ENCODE data around the gene PCBP3. TPM values are rescaled to one million over a fixed set of nuclear protein-coding genes. Genes with fewer than 3 reads are reported as not detected.
A peak's percentile ranks its signal among the peaks of the same experiment; 100 is the strongest.

The PCBP3 gene
- total RNA-seq = 0.13 TPM in 1 of 2 replicates, not detected in the other

- peak within 1 kb of the TSS; percentile 14 for H3K4me3 ChIP-seq (ENCODE audit: low read depth, low read length)
- no peaks in the 10 kb centered on the region for H3K36me3 ChIP-seq (ENCODE audit: control insufficient read depth, insufficient read depth, low read length)
- TF ChIP-seq CTCF (IDR thresholded peaks at IDR 0.05; ENCODE audit: insufficient read depth, low read length, severe bottlenecking) = no peak
- FAIRE-seq = no peak
- peak; percentile 31 for DNase-seq (ENCODE audit: low read depth)
- peaks cover 8% of the 10 kb centered on the region for H3K27me3 ChIP-seq (ENCODE audit: control insufficient read depth, insufficient read depth, low read length)
Observed at GRCh38 chr21:45643021-45643980, at the start of gene PCBP3. TSS of gene PCBP3 (plus strand) at chr21:45643725. CDS start at chr21:45850086, 206,361 bp downstream.

GRCh38 chr21:45594721-45595489 lies 48.6 kb upstream of the PCBP3 start:
- DNase-seq (ENCODE audit: low read depth) = no peak
- H3K27me3 ChIP-seq (ENCODE audit: control insufficient read depth, insufficient read depth, low read length) = no peaks in the 10 kb centered on the region
- H3K4me3 ChIP-seq (ENCODE audit: low read depth, low read length) = no peak overlapping the region
- no peak for FAIRE-seq
- TF ChIP-seq CTCF (IDR thresholded peaks at IDR 0.05; ENCODE audit: insufficient read depth, low read length, severe bottlenecking) = no peak
- no peaks in the 10 kb centered on the region for H3K36me3 ChIP-seq (ENCODE audit: control insufficient read depth, insufficient read depth, low read length)

- FAIRE-seq = no peak
Observed at GRCh38 chr21:45595574-45596295, 47.8 kb upstream of the PCBP3 start.

GRCh38 chr21:45596704-45597318 lies 46.7 kb upstream of the PCBP3 start:
- no peak for FAIRE-seq

More at GRCh38 chr21:45595574-45596295, 47.8 kb upstream of the PCBP3 start:
- Histone ChIP-seq H3K36me3 (ENCODE audit: control insufficient read depth, insufficient read depth, low read length) (no peaks in the 10 kb centered on the region), H3K4me3 (ENCODE audit: low read depth, low read length) (no peak overlapping the region), H3K27me3 (ENCODE audit: control insufficient read depth, insufficient read depth, low read length) (no peaks in the 10 kb centered on the region)
- TF ChIP-seq CTCF (IDR thresholded peaks at IDR 0.05; ENCODE audit: insufficient read depth, low read length, severe bottlenecking) = no peak
- DNase-seq (ENCODE audit: low read depth) = no peak

More at GRCh38 chr21:45596704-45597318, 46.7 kb upstream of the PCBP3 start:
- H3K4me3 ChIP-seq (ENCODE audit: low read depth, low read length) = no peak overlapping the region
- peak; percentile 90 for TF ChIP-seq CTCF (IDR thresholded peaks at IDR 0.05; ENCODE audit: insufficient read depth, low read length, severe bottlenecking)
- DNase-seq (ENCODE audit: low read depth) = peak; percentile 29
- H3K27me3 ChIP-seq (ENCODE audit: control insufficient read depth, insufficient read depth, low read length) = no peaks in the 10 kb centered on the region
- H3K36me3 ChIP-seq (ENCODE audit: control insufficient read depth, insufficient read depth, low read length) = no peaks in the 10 kb centered on the region

All from bronchial epithelial cell (primary cell).